Measurements from ENCODE around the gene EIF4G3. TPM values are rescaled to one million over a fixed set of nuclear protein-coding genes. Genes with fewer than 3 reads are reported as not detected.

The EIF4G3 gene
- total and polyA plus RNA-seq, 2 of the 8 experiments (the other 6 are each of a cell fraction or from before 2014, with no cell fraction given), result 47.5 to 66.6 TPM

GRCh38 chr1:20823845-20824244 lies 352.9 kb downstream of the EIF4G3 start:
- no peak overlapping the region for H2BK12ac ChIP-seq (ENCODE audit: low read depth, low read length)
- no peak overlapping the region for H2AK5ac ChIP-seq (ENCODE audit: low read depth, low read length)
- no peak overlapping the region for H3K23ac ChIP-seq (ENCODE audit: insufficient read length)
- POLR2A ChIA-PET (ENCODE audit: partially characterized antibody), result interaction anchor here (1.3 kb wide), 1 partner anchor 37 kb away, joined by 4 read pairs; the partner anchor contains the start of gene HP1BP3
- no peak overlapping the region for H3K4me2 ChIP-seq (ENCODE audit: insufficient read depth in 1 of 2, low read depth in 2 of 2, low read length in 2 of 2)
- H3K56ac ChIP-seq (replicated peaks; ENCODE audit: insufficient read length, low read depth, low read length), result no peak overlapping the region
- no peak overlapping the region for H2BK5ac ChIP-seq (ENCODE audit: low read depth, low read length)
- H3K27ac ChIP-seq (ENCODE audit: low read depth, low read length), result no peak overlapping the region
- DNase-seq (ENCODE audit: low read depth in 1 of 2, low spot score in 2 of 2) (no peak), FAIRE-seq (no peak)
- H3K9ac ChIP-seq (replicated peaks in 1 of 4; ENCODE audit: extremely low read depth in 1 of 4, low read depth in 3 of 4, low read length in 3 of 4), result no peak overlapping the region
- H3K27me3 ChIP-seq (replicated peaks in 1 of 4; ENCODE audit: control insufficient read depth in 3 of 4, extremely low read depth in 1 of 4, insufficient read depth in 3 of 4, low read length in 3 of 4), result no peaks in the 10 kb centered on the region
- no peak overlapping the region for H3K4me3 ChIP-seq (ENCODE audit: extremely low read depth in 1 of 4, insufficient read depth in 2 of 4, low read depth in 3 of 4, low read length in 4 of 4)
- H4K20me1 ChIP-seq (replicated peaks in 1 of 2; ENCODE audit: control insufficient read depth in 1 of 2, insufficient read depth in 2 of 2, low read length in 2 of 2), result no peaks in the 10 kb centered on the region
- H3K79me2 ChIP-seq (ENCODE audit: control insufficient read depth in 1 of 2, insufficient read depth in 2 of 2, low read length in 2 of 2), result no peaks in the 10 kb centered on the region
- CTCF ChIA-PET (ENCODE audit: partially characterized antibody), result no interaction called here
- H3K36me3 ChIP-seq (ENCODE audit: control insufficient read depth in 2 of 4, insufficient read depth in 4 of 4, low read length in 3 of 4), result peaks cover 2 to 25% (median 8%) of the 10 kb centered on the region in 4 experiments; a peak in 6 of 8 replicates
- no peak overlapping the region for H4K91ac ChIP-seq (replicated peaks; ENCODE audit: insufficient read length, low read length)
- no peak overlapping the region for H2BK120ac ChIP-seq (replicated peaks; ENCODE audit: low read depth, low read length)
- H2AFZ ChIP-seq (ENCODE audit: low read length), result no peak overlapping the region
- no peaks in the 10 kb centered on the region for H3K79me1 ChIP-seq (ENCODE audit: low read depth, low read length)
- H3K9me3 ChIP-seq (ENCODE audit: insufficient read depth in 2 of 2, low read depth in 1 of 2, low read length in 1 of 2), result no peaks in the 10 kb centered on the region
- H4K8ac ChIP-seq (ENCODE audit: extremely low read depth, insufficient read depth, low read length), result no peak overlapping the region
- no peaks in the 10 kb centered on the region for H3K23me2 ChIP-seq (ENCODE audit: low read depth, low read length)
- no peak overlapping the region for H4K5ac ChIP-seq (ENCODE audit: insufficient read length, low read depth, low read length)
- TF ChIP-seq NRF1 (IDR thresholded peaks at IDR 0.05; ENCODE audit: low read depth, low read length), result no peak
- TF ChIP-seq CHD1 (IDR thresholded peaks at IDR 0.05; ENCODE audit: low read depth, low read length), result no peak
- no peak for TF ChIP-seq MAFK (IDR thresholded peaks at IDR 0.05; ENCODE audit: low read depth, low read length)
- no peak for TF ChIP-seq EP300 (IDR thresholded peaks at IDR 0.05; ENCODE audit: borderline replicate concordance in 1 of 2, low read depth in 2 of 2, low read length in 2 of 2)
- no peak for TF ChIP-seq JUN (IDR thresholded peaks at IDR 0.05; ENCODE audit: low read depth, low read length)
- TF ChIP-seq SP4 (IDR thresholded peaks at IDR 0.05; ENCODE audit: low read length), result no peak
- no peak for TF ChIP-seq TAF1 (IDR thresholded peaks at IDR 0.05; ENCODE audit: low read depth, low read length)
- no peak for TF ChIP-seq USF2 (IDR thresholded peaks at IDR 0.05; ENCODE audit: low read length)
- TF ChIP-seq EZH2 (IDR thresholded peaks at IDR 0.05; ENCODE audit: low read depth, low read length, severe bottlenecking), result no peak
- no peak for TF ChIP-seq RNF2 (IDR thresholded peaks at IDR 0.05; ENCODE audit: borderline replicate concordance, low read depth, low read length, missing control alignments, poor library complexity, severe bottlenecking)
- TF ChIP-seq TEAD4 (IDR thresholded peaks at IDR 0.05; ENCODE audit: low read depth, low read length), result no peak
- TF ChIP-seq SAP30 (IDR thresholded peaks at IDR 0.05; ENCODE audit: insufficient read depth, insufficient replicate concordance, low read length), result no peak
- no peak for TF ChIP-seq BRCA1 (IDR thresholded peaks at IDR 0.05; ENCODE audit: low read depth, low read length)
- no peak for TF ChIP-seq JUND (IDR thresholded peaks at IDR 0.05; ENCODE audit: low read length)
- no peak overlapping the region for H2BK20ac ChIP-seq (ENCODE audit: low read length)
- H2BK15ac ChIP-seq (ENCODE audit: low read length), result no peak overlapping the region
- H3K4ac ChIP-seq (replicated peaks; ENCODE audit: insufficient read length, low read depth, low read length), result no peak overlapping the region
- no peak overlapping the region for H3K18ac ChIP-seq (ENCODE audit: extremely low read depth, low read length)
- no peaks in the 10 kb centered on the region for H3K4me1 ChIP-seq (replicated peaks in 1 of 4; ENCODE audit: control insufficient read depth in 3 of 4, insufficient read depth in 4 of 4, low read length in 3 of 4)
- H3K14ac ChIP-seq (ENCODE audit: insufficient read length), result no peak overlapping the region
